T-helper 1 cell (primary cell): ENCODE results near the gene RAB11B.
"Not testable (repeated sequence)": the region's sequence is repeated elsewhere in the genome, so short reads cannot be mapped to it uniquely, and the experiment has no call there.

Experiments
- DNase-seq, 5 donors: peaks; one replicate each; pipeline ENCODE4 v3.0.0-alpha.2; 2012 to 2020

Gene RAB11B

GRCh38 chr19:8395621-8396082 is 5.5 kb downstream of the RAB11B start:
- no peak for DNase-seq

DNA sequence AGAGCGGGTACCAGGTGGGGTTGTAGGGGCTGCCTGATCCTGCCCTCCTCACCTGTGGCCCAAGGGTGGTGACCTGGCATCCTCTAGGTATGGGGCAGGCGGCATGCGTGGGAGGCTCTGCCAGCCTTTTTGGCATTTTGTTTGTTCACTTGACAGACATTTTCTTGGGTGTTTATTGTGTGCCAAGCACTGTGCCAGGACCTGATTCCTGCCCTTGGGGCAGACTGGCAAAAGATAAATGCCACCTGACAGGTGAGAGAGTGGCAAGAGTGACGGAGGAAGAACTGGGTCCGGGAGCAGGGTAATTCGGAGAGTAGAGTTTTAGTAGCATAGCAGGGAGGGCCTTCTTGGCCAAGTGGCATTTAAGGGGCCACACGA is 6.0 kb downstream of the RAB11B start:
- DNase-seq, result no peak

DNA sequence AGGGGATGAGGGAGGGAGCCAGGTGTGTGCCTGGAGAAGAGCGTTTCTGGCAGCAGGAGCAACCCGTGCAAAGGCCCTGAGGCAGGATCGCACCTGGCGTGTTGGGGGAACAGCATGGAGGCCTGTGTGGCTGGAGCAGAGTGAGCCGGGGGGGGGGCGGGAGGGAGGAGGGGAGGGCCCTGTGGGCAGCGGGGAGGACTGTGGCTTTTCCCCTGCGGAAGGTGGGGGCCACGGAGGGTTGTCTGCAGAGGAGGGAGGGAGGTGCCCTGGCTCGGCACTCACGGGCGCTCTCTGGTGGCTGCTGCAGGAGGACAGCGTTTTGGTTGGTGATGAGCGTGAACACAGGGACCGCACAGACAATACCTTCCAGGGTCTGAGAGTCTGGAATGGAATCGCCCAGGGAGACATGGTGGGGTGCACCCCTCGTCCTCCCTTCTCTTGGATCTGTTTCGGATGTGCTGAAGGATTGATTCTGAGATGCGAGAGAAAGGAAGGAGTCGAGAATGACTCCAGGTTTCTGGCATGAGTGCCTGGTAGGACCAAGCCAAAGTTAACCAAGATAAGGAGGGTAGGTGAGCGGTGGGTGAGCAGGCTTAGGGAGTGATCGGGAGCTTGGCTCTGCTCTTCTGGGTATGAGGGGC is 6.5 kb downstream of the RAB11B start:
- peak; percentile 55 to 68 (median 61) for DNase-seq

GRCh38 chr19:8397271-8397670 is 7.1 kb downstream of the RAB11B start:
- no peak for DNase-seq

DNA sequence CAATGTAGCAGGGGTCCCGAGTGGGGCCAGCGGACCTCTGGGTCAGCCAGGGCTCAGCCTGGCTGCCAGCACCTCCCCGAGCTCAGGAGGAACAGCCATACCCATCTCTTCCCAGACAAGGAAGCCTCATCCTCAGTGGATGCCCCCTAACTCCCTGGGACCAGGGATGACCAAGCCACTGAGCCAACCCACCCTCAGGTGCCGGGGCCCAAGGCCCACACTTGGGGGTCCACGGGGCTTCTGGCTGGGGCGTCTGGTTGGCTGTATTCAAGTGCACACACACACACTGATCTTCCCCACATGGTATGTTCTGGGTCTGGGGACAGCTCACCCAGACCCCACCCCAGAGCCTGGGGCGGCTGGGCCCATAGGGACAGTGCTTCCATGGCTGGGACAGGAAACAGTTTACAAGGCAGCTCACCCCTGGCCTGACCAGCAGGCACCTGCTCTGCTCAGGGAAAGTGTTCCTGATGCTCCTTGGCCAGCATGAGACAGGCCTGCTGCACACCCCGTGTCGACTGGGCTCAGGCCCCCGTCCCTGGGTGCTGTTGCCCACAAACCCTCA is 7.7 kb downstream of the RAB11B start:
- no peak for DNase-seq

DNA sequence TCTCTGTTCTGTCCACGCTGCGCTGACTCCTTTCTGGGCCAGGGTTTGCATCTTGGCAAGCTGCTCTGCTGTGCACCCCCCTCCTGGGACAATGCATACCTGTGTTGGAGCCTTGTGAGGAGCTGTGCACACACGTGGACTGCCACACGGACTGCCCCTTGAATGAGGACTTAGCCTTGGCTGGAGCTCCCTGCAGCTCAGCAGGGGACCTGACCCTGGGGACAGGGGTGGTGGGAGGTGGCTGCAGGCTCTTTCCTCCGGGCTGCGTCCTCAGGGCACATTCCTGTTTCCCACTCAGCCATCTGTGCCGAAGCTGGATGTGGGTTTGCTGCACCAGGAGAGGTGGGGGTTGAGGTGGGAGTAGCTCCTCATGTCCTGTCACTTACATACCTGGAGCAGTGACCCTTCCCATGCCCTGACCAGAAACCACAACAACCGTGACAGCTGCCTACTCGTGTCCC is 8.2 kb downstream of the RAB11B start:
- DNase-seq, result no peak

DNA sequence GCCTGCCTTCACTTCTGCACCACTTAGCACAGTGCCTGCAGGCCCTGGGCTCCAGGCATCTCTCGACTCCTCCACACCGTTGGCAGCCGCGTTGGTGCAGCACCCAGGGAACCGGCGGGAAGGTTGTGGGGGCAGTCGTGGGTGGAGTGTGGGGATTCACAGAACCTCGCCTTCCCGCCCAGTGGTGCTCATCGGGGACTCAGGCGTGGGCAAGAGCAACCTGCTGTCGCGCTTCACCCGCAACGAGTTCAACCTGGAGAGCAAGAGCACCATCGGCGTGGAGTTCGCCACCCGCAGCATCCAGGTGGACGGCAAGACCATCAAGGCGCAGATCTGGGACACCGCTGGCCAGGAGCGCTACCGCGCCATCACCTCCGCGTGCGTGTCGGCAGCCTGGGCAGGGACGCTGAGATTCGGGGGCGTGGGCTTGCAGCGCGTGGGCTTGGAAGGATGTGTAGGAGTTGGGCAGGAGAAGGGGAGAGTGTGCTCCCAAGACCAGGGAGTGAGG is 9.6 kb downstream of the RAB11B start:
- DNase-seq, result no peak

DNA sequence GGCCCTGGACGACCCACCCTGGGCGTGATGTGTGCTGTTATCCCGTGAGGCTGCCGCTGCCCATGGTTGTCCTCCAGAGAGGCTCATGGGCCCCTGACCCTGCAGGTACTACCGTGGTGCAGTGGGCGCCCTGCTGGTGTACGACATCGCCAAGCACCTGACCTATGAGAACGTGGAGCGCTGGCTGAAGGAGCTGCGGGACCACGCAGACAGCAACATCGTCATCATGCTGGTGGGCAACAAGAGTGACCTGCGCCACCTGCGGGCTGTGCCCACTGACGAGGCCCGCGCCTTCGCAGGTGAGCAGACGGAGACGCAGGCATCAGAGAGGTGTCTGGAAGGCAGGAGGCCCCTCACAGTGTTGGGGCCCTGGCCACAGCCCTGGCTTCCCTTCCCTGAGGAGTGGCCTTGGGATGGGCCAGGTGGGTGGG is 11.8 kb downstream of the RAB11B start:
- no peak for DNase-seq

- DNase-seq, result no peak
These were observed 13.1 kb downstream of the RAB11B start for GRCh38 chr19:8403098-8403819.

GRCh38 chr19:8403820-8404109 is 13.6 kb downstream of the RAB11B start:
- no peak for DNase-seq

- no peak for DNase-seq
These were observed 14.4 kb downstream of the RAB11B start for GRCh38 chr19:8404391-8405151.

GRCh38 chr19:8410718-8411117 is 20.6 kb downstream of the RAB11B start:
- DNase-seq, result not testable (repeated sequence)

DNA sequence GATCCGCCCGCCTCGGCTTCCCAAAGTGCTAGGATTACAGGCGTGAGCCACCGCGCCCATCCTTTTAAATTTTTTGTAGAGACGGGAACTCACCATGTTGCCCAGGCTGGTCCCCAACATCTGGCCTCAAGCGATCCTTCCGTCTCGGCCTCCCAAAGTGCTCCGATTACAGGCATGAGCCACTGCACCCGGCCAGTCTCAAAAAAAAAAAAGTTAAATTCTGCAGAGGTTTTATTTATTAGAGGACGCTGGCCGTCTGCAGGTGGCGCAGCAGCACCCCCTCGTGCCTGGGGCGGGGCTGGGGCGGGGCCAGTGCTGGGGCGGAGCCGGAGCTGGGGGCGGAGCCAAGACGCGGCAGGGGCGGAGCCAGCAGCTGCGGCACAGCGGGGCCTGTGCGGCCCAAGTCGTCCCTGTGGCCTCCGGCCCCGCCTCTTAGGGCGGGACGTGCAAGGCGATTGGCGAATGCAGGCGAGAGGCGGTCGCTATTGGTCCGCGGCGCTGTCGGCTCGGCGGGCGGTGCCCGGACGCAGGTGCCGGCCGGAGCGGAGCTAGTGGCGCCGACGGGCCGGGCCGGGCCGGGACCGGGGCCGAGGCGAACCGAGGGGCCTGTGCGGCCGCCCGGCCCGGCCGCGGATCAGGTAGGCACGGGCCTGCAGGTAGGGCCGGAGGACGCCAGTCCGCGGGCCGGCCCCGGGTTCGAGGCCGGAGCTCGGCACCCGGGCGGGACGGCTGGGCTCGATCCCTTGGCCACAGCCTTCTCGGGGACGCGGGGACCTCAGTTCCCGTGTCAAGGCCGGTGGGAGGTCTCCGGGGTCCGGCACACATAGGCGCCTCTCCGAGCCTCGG is 22.8 kb downstream of the RAB11B start, which contains the start of gene MARCHF2:
Gene MARCHF2 (plus strand): TSS at position 523 of the 846 bp plus-strand sequence. CDS start 8,536 bp downstream, outside the sequence.
- DNase-seq, result peak; percentile 90 to 97 (median 94)

DNA sequence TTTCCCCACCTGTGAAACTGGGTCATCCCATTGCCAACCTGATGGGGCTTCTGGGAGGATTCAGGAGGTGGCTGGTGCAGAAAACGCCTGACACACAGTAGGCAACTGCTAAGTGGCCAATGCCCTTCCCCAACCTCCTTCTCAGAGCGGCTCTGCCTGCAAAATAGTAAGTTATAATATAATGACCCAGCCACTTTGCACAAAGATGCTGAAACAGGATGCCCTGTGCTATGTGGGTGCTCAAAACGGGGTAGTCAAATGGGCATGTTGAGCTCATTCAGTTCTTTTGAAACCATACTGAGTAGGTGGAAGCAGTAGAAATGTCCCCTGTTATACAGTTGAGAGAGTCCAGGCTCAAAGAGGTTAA is 23.5 kb downstream of the RAB11B start:
- DNase-seq, result no peak

DNA sequence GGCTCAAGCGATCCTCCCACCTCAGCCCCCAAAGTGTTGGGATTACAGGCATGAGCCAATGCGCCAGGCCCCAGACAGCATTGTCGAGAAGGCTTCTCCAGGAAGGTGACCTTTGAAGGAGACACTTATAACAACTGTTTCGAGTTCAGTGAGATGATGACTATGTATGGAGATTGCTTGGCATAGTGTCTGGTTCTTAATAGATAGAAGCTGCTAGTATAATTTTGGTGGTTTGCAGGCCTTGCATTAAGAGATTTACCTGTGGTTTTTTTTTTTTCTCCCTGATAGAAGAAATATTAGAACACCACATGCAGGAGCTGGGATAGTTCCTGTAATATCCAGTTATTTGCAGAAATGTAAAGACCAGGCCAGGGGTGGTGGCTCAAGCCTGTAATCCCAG is 26.6 kb downstream of the RAB11B start:
- DNase-seq, result no peak

- no peak for DNase-seq
These were observed 31.6 kb downstream of the RAB11B start for GRCh38 chr19:8421484-8422461.

GRCh38 chr19:8423817-8424223 is 33.7 kb downstream of the RAB11B start:
- no peak for DNase-seq

GRCh38 chr19:8425331-8425730 is 35.2 kb downstream of the RAB11B start:
- DNase-seq, result not testable (repeated sequence)

DNA sequence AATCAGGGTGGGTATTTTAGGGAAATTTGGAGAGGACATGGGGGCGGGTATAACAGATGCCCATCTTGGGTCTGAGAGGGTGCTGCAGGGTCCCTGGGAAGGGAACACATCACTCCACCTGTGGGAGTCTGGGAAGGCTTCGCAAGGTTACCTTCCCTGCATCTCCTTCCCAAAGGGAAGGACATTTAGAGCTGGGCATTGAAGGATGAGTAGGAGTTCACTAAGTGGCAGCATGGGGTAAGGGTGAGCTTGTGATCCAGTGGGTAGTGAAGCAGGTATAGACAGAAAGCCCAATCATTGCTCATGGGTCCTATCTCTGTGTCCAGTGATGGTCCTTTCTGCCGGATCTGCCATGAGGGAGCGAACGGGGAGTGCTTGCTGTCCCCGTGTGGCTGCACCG is 36.1 kb downstream of the RAB11B start:
- DNase-seq, result no peak

DNA sequence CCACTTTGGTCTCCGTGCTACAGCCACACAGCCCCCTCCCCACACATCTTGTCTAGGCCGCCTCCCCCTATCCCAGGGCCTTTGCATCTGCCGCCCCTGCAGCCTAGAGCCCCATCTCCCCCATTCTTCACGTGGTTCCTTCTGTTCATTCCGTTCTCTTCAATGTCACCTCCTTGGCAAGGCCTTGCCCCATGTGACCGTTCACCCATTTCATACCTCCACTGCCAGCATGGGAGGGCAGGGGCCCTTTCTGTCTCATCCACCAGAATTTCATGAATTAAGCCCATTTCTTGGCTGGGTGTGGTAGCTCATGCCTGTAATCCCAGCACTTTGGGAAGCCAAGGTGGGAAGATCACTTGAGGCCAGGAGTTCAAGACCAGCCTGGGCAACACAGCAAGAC is 38.9 kb downstream of the RAB11B start:
- no peak for DNase-seq

DNA sequence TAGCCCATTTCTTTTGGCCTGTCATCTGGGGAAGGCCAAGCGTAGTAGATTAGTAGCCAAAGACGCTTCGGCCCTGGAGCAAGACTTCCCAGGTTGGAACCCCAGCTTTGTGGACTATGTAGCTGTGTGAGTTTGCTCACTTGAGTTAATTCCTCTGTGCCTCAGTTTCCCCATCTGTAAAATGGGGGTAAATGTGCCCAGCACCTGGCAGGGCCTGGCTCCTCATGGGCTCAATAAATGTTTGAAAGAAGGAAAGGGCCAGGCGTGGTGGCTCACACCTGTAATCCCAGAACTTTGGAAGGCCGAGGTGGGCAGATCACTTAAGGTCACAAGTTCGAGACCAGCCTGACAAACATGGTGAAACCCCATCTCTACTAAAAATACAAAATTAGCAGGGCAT is 39.7 kb downstream of the RAB11B start:
- no peak for DNase-seq
